HUES64 (cell line): ENCODE data around the gene CCDC51.

Experiments used
- H3K27ac ChIP-seq: 2 replicates; pipeline ENCODE4 v1.7.0; 2013; ENCODE audit warnings: low read depth, low read length, inconsistent platforms
- H3K27me3 ChIP-seq: 2 replicates; pipeline ENCODE4 v1.6.1; 2013; ENCODE audit warnings: mild to moderate bottlenecking, low read length; ENCODE audit not compliant: insufficient read depth
- H3K36me3 ChIP-seq: 2 replicates; pipeline ENCODE4 v1.6.1; 2013; ENCODE audit warnings: mild to moderate bottlenecking, low read length; ENCODE audit not compliant: insufficient read depth
- H3K4me1 ChIP-seq: 2 replicates; pipeline ENCODE4 v1.6.1; 2013; ENCODE audit warnings: mild to moderate bottlenecking, low read length, moderate library complexity; ENCODE audit not compliant: insufficient read depth
- H3K4me3 ChIP-seq: 2 replicates; pipeline ENCODE4 v1.5.1; 2013; ENCODE audit warnings: mild to moderate bottlenecking, low read length, moderate library complexity
- H3K9ac ChIP-seq: 2 replicates; pipeline ENCODE4 v1.6.1; 2013; ENCODE audit warnings: mild to moderate bottlenecking, low read depth, low read length
- H3K9me3 ChIP-seq: 2 replicates; pipeline ENCODE4 v1.6.1; 2013; ENCODE audit warnings: low read depth, low read length; ENCODE audit not compliant: insufficient read depth

The CCDC51 gene

GRCh38 chr3:48387634-48388033 is 52.3 kb downstream of the CCDC51 start:
- Histone ChIP-seq H3K4me3 (no peak overlapping the region), H3K36me3 (no peaks in the 10 kb centered on the region), H3K27ac (no peak overlapping the region), H3K9ac (no peak overlapping the region), H3K4me1 (no peaks in the 10 kb centered on the region), H3K9me3 (no peaks in the 10 kb centered on the region), H3K27me3 (no peaks in the 10 kb centered on the region)
